ENCODE results near the gene DIP2C. TPM values are rescaled to one million over a fixed set of nuclear protein-coding genes. Genes with fewer than 3 reads are reported as not detected.

Gene DIP2C
- polyA plus RNA-seq, 3 donors, result 0.11 TPM; not detected in 2

- H3K9me3 Mint-ChIP-seq, result peaks cover 0 to 8% (median 4%) of the 10 kb centered on the region in 7 donors
- Histone ChIP-seq H2AFZ (ENCODE audit: insufficient read depth, low read depth, low read length, poor library complexity, severe bottlenecking) (peak overlapping the region; percentile 63), H3K4me2 (replicated peaks; ENCODE audit: extremely low read depth, low read length, poor library complexity, severe bottlenecking) (peak overlapping the region; percentile 2), H3K9me3 (replicated peaks in 1 of 2; ENCODE audit: control insufficient read depth in 1 of 2, insufficient read depth in 1 of 2, low read length in 2 of 2) (no peaks in the 10 kb centered on the region), H3K27ac (ENCODE audit: low read depth in 1 of 2, low read length in 2 of 2) (no peak overlapping the region), H3K4me3 (replicated peaks in 1 of 3; ENCODE audit: low read depth in 2 of 3, low read length in 3 of 3) (no peak overlapping the region), H3K9ac (ENCODE audit: insufficient read depth, low read length, poor library complexity, severe bottlenecking) (no peak overlapping the region), H3K36me3 (replicated peaks in 1 of 2; ENCODE audit: control insufficient read depth in 1 of 2, insufficient read depth in 2 of 2, low read length in 2 of 2) (peaks cover 0 to under 1% of the 10 kb centered on the region in 2 donors), H4K20me1 (ENCODE audit: insufficient read depth, low read length) (no peaks in the 10 kb centered on the region), H3K4me1 (ENCODE audit: control insufficient read depth in 1 of 2, insufficient read depth in 2 of 2, low read length in 2 of 2) (peaks cover 8% of the 10 kb centered on the region in 2 donors), H3K79me2 (ENCODE audit: insufficient read depth, low read length) (no peaks in the 10 kb centered on the region), H3K27me3 (ENCODE audit: control insufficient read depth in 2 of 2, insufficient read depth in 2 of 2, low read length in 2 of 2) (no peaks in the 10 kb centered on the region)
- DNase-seq, result no peak
- H3K36me3 Mint-ChIP-seq, result peaks cover 0 to 3% of the 10 kb centered on the region in 2 donors
- H3K27ac Mint-ChIP-seq, result peak overlapping the region in 3 of 7 donors; percentile 52 to 85 (median 54)
- 71% methylated on average over 10 of the region's 15 CpGs for WGBS (ENCODE audit: insufficient coverage)
- H3K4me1 Mint-ChIP-seq, result peaks cover 26% of the 10 kb centered on the region
- peak overlapping the region; percentile 59 to 72 for H3K4me3 Mint-ChIP-seq
- TF ChIP-seq, protein P1, sequence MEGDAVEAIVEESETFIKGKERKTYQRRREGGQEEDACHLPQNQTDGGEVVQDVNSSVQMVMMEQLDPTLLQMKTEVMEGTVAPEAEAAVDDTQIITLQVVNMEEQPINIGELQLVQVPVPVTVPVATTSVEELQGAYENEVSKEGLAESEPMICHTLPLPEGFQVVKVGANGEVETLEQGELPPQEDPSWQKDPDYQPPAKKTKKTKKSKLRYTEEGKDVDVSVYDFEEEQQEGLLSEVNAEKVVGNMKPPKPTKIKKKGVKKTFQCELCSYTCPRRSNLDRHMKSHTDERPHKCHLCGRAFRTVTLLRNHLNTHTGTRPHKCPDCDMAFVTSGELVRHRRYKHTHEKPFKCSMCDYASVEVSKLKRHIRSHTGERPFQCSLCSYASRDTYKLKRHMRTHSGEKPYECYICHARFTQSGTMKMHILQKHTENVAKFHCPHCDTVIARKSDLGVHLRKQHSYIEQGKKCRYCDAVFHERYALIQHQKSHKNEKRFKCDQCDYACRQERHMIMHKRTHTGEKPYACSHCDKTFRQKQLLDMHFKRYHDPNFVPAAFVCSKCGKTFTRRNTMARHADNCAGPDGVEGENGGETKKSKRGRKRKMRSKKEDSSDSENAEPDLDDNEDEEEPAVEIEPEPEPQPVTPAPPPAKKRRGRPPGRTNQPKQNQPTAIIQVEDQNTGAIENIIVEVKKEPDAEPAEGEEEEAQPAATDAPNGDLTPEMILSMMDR (IDR thresholded peaks at IDR 0.05), result no peak
- H3K27me3 Mint-ChIP-seq (ENCODE audit: low read depth in 3 of 3), result peaks cover 0 to 2% (median 1%) of the 10 kb centered on the region in 3 donors
- intact Hi-C loops (cut with micrococcal nuclease), result no loop called here
Observed at GRCh38 chr10:260819-261429, 428.5 kb downstream of the DIP2C start.

- no peaks in the 10 kb centered on the region for H4K20me1 ChIP-seq (ENCODE audit: insufficient read depth, low read length)
- WGBS (ENCODE audit: insufficient coverage), result 98% methylated on average over 13 of the region's 13 CpGs
- H3K4me1 ChIP-seq (ENCODE audit: control insufficient read depth in 1 of 2, insufficient read depth in 2 of 2, low read length in 2 of 2), result no peaks in the 10 kb centered on the region
- H3K9ac ChIP-seq (ENCODE audit: insufficient read depth, low read length, poor library complexity, severe bottlenecking), result no peak overlapping the region
- no peak overlapping the region for H3K4me3 ChIP-seq (replicated peaks in 1 of 3; ENCODE audit: low read depth in 2 of 3, low read length in 3 of 3)
- Mint-ChIP-seq H3K4me1 (no peaks in the 10 kb centered on the region), H3K36me3 (peaks cover 66 to 71% of the 10 kb centered on the region in 2 donors), H3K4me3 (no peak overlapping the region), H3K9me3 (no peaks in the 10 kb centered on the region), H3K27ac (peak overlapping the region in 1 of 7 donors; percentile 17), H3K27me3 (ENCODE audit: low read depth in 3 of 3) (no peaks in the 10 kb centered on the region)
- H3K27me3 ChIP-seq (ENCODE audit: control insufficient read depth in 2 of 2, insufficient read depth in 2 of 2, low read length in 2 of 2), result no peaks in the 10 kb centered on the region
- H3K27ac ChIP-seq (ENCODE audit: low read depth in 1 of 2, low read length in 2 of 2), result no peak overlapping the region
- no peaks in the 10 kb centered on the region for H3K9me3 ChIP-seq (replicated peaks in 1 of 2; ENCODE audit: control insufficient read depth in 1 of 2, insufficient read depth in 1 of 2, low read length in 2 of 2)
- H3K4me2 ChIP-seq (replicated peaks; ENCODE audit: extremely low read depth, low read length, poor library complexity, severe bottlenecking), result no peak overlapping the region
- H2AFZ ChIP-seq (ENCODE audit: insufficient read depth, low read depth, low read length, poor library complexity, severe bottlenecking), result no peak overlapping the region
- DNase-seq, result no peak
- TF ChIP-seq, protein P1 (IDR thresholded peaks at IDR 0.05), result no peak
- no peaks in the 10 kb centered on the region for H3K79me2 ChIP-seq (ENCODE audit: insufficient read depth, low read length)
- intact Hi-C loops (cut with micrococcal nuclease), result no loop called here
- H3K36me3 ChIP-seq (replicated peaks in 1 of 2; ENCODE audit: control insufficient read depth in 1 of 2, insufficient read depth in 2 of 2, low read length in 2 of 2), result peaks cover 29 to 74% of the 10 kb centered on the region in 2 donors
Observed at GRCh38 chr10:251982-252582, 437.4 kb downstream of the DIP2C start.

Data from CD14-positive monocyte (primary cell).